ENCODE measurements around the gene TTC39C.

TTC39C gene

DNA sequence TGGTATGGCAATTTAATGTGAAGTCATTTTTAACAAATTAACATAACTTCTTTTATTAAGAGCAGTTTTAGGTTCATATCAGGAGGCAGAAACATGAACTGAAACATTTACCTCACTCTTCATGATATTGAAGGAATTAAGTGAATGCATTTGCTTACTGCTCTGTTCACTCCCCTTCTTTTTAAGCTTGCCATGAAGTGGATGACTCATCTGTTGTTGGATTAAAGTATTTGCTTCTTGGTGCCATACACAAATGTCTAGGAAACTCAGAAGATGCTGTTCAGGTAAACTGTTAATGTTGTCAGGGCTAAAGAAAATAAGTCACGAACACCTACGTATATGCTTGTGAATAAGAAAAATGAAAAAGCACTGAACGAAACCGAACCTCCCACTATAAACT, 114.1 kb downstream of the TTC39C start:
- Histone ChIP-seq H3K79me2 (ENCODE audit: low read length) (no peaks in the 10 kb centered on the region), H3K4me2 (ENCODE audit: low read length) (no peak overlapping the region), H3K27me3 (ENCODE audit: low read depth, low read length) (no peaks in the 10 kb centered on the region), H3K36me3 (replicated peaks; ENCODE audit: low read depth, low read length) (peaks cover 25% of the 10 kb centered on the region), H2AFZ (ENCODE audit: low read depth, low read length) (no peak overlapping the region), H3K27ac (ENCODE audit: low read length) (no peak overlapping the region), H3K9ac (ENCODE audit: low read length) (no peak overlapping the region), H3K9me3 (ENCODE audit: insufficient read depth, low read length) (no peaks in the 10 kb centered on the region), H3K4me3 (ENCODE audit: low read length) (no peak overlapping the region), H4K20me1 (ENCODE audit: insufficient read depth, low read length) (no peaks in the 10 kb centered on the region), H3K4me1 (ENCODE audit: low read length) (peaks cover 4% of the 10 kb centered on the region; the same call in 1 of the 2 replicates)
- TF ChIP-seq, protein P1, sequence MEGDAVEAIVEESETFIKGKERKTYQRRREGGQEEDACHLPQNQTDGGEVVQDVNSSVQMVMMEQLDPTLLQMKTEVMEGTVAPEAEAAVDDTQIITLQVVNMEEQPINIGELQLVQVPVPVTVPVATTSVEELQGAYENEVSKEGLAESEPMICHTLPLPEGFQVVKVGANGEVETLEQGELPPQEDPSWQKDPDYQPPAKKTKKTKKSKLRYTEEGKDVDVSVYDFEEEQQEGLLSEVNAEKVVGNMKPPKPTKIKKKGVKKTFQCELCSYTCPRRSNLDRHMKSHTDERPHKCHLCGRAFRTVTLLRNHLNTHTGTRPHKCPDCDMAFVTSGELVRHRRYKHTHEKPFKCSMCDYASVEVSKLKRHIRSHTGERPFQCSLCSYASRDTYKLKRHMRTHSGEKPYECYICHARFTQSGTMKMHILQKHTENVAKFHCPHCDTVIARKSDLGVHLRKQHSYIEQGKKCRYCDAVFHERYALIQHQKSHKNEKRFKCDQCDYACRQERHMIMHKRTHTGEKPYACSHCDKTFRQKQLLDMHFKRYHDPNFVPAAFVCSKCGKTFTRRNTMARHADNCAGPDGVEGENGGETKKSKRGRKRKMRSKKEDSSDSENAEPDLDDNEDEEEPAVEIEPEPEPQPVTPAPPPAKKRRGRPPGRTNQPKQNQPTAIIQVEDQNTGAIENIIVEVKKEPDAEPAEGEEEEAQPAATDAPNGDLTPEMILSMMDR (IDR thresholded peaks at IDR 0.05; ENCODE audit: low read depth, low read length) = no peak
- TF ChIP-seq EZH2phosphoT487 (IDR thresholded peaks at IDR 0.05; ENCODE audit: low read depth) = no peak

- Histone ChIP-seq H3K4me2 (ENCODE audit: low read length) (no peak overlapping the region), H3K27me3 (ENCODE audit: low read depth, low read length) (no peaks in the 10 kb centered on the region), H3K27ac (ENCODE audit: low read length) (no peak overlapping the region), H3K36me3 (replicated peaks; ENCODE audit: low read depth, low read length) (peaks cover 26% of the 10 kb centered on the region), H3K4me3 (ENCODE audit: low read length) (no peak overlapping the region), H4K20me1 (ENCODE audit: insufficient read depth, low read length) (no peaks in the 10 kb centered on the region), H3K4me1 (ENCODE audit: low read length) (peaks cover 4% of the 10 kb centered on the region; the same call in 1 of the 2 replicates), H3K9me3 (ENCODE audit: insufficient read depth, low read length) (no peaks in the 10 kb centered on the region), H3K9ac (ENCODE audit: low read length) (no peak overlapping the region), H2AFZ (ENCODE audit: low read depth, low read length) (no peak overlapping the region), H3K79me2 (ENCODE audit: low read length) (no peaks in the 10 kb centered on the region)
- TF ChIP-seq, protein P1 (IDR thresholded peaks at IDR 0.05; ENCODE audit: low read depth, low read length) = no peak
- TF ChIP-seq EZH2phosphoT487 (IDR thresholded peaks at IDR 0.05; ENCODE audit: low read depth) = no peak
Measured at GRCh38 chr18:24130494-24130893, 115.9 kb downstream of the TTC39C start.

DNA sequence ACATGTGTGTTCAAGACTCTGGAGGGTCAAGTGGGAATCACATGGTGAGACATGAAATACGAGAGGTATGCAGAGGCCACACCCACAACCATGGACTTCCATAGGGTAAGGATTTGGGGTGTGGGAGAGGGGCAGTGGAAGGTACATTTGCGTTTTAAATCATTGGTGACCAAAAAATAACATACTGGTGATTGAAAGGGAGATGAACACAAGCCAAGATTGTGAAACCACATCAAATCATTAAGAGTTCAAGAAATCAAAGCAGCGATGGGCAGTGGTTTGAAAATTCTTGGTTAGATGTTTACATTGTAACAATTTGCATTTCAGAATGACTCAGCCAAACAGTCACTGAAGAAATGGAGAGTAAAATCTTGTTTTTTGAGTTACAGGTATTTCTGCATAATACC, 122.4 kb downstream of the TTC39C start:
- Histone ChIP-seq H3K36me3 (replicated peaks; ENCODE audit: low read depth, low read length) (peaks cover 20% of the 10 kb centered on the region), H3K27ac (ENCODE audit: low read length) (no peak overlapping the region), H3K4me1 (ENCODE audit: low read length) (peaks cover 3% of the 10 kb centered on the region; the same call in 1 of the 2 replicates), H3K79me2 (ENCODE audit: low read length) (no peaks in the 10 kb centered on the region), H3K27me3 (ENCODE audit: low read depth, low read length) (no peaks in the 10 kb centered on the region), H3K9ac (ENCODE audit: low read length) (no peak overlapping the region), H4K20me1 (ENCODE audit: insufficient read depth, low read length) (no peaks in the 10 kb centered on the region), H2AFZ (ENCODE audit: low read depth, low read length) (no peak overlapping the region), H3K4me2 (ENCODE audit: low read length) (no peak overlapping the region), H3K4me3 (ENCODE audit: low read length) (no peak overlapping the region), H3K9me3 (ENCODE audit: insufficient read depth, low read length) (no peaks in the 10 kb centered on the region)
- TF ChIP-seq, protein P1 (IDR thresholded peaks at IDR 0.05; ENCODE audit: low read depth, low read length) = no peak
- no peak for TF ChIP-seq EZH2phosphoT487 (IDR thresholded peaks at IDR 0.05; ENCODE audit: low read depth)

DNA sequence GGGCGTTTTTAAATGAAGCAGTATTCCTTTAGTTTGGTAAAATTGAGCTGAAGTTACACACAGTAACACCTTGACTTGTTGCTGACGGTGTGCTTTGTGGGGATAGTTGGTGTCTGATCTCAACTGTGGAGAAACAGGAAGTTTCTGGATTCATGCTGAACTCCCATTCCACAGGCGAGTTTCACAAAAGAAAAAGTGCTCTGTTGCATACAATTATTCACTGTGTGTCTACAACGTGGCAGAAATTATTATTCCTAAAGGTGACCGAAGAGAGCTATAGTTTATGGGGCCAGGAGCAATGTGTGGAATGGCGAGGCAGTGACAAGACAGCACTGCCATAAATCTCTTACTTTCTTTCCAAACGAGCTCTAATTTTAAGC, 123.8 kb downstream of the TTC39C start:
- Histone ChIP-seq H3K9me3 (ENCODE audit: insufficient read depth, low read length) (no peaks in the 10 kb centered on the region), H3K4me3 (ENCODE audit: low read length) (no peak overlapping the region), H3K4me1 (ENCODE audit: low read length) (peaks cover 3% of the 10 kb centered on the region; the same call in 1 of the 2 replicates), H3K36me3 (replicated peaks; ENCODE audit: low read depth, low read length) (peaks cover 16% of the 10 kb centered on the region), H3K27me3 (ENCODE audit: low read depth, low read length) (no peaks in the 10 kb centered on the region), H4K20me1 (ENCODE audit: insufficient read depth, low read length) (no peaks in the 10 kb centered on the region), H3K9ac (ENCODE audit: low read length) (no peak overlapping the region), H3K27ac (ENCODE audit: low read length) (no peak overlapping the region), H3K4me2 (ENCODE audit: low read length) (no peak overlapping the region), H3K79me2 (ENCODE audit: low read length) (no peaks in the 10 kb centered on the region), H2AFZ (ENCODE audit: low read depth, low read length) (no peak overlapping the region)
- TF ChIP-seq, protein P1 (IDR thresholded peaks at IDR 0.05; ENCODE audit: low read depth, low read length) = no peak
- TF ChIP-seq EZH2phosphoT487 (IDR thresholded peaks at IDR 0.05; ENCODE audit: low read depth) = no peak
